ENCODE measurements around the gene FGFBP3.
"Not testable (repeated sequence)": the region's sequence is repeated elsewhere in the genome, so short reads cannot be mapped to it uniquely, and the experiment has no call there.

FGFBP3 gene

DNA sequence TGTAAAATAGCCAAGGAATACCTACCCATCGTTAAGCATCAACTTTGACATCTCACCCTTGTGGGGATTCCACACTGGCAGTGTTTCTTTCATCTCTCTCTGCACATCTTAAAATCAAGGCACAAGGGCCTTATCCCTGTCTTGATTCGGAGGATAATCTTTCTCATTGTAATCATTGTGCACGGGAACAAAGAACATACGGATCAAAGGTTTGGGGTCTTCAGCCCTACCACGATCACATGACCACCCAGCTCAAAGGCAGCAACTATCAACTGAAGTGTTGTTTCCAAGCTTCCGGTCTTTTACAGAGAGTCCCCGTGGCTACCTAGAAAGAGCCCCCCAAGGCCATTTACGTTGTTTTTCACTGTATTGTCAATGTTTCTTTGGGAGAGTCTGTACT, 11.9 kb downstream of the FGFBP3 start:
- no peak for DNase-seq

DNA sequence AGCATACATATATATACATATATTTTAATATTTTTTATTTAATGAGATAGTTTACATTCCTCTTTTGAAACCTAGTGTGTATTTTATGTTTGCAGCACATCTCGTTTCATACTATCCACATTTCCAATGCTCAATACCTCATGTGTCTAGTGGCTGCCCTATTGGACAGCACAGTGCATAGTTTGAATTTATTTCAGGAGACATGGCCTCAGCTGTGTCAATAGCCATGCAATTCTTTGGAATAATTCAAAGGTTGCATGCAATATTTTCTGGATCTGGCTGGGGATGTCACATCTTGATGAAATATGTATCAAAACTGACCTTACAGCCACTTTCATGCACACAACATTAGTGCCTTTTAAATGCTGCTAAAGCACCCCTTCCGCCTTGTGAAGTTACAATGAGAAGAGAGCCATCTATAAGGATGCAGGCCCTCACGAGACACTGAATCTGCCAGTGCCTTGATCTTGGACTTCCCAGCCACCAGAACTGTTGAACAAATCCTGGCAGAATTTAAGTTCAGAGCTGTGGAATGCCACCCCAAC, 13.0 kb downstream of the FGFBP3 start:
- DNase-seq = no peak

DNA sequence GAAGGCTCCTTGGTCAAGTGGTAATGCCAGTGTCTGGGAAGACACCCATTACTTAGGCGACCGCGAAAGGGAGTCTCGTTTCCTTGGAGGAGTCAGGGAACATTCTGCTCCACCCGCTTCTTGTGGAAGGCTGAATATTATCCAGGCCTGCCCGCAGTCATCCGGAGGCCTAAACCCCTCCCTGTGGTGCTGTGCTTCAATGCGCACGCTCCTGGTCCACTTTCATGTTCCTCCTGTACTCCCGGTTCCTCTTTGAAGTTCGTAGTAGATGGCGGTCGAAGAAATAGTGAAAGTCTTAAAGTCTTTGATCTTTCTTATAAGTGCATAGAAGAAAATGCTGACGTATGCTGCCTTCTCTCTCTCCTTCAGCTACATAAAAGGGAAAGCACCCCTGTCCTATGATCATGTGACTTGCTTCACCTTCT, 15.0 kb downstream of the FGFBP3 start:
- DNase-seq = not testable (repeated sequence)

DNA sequence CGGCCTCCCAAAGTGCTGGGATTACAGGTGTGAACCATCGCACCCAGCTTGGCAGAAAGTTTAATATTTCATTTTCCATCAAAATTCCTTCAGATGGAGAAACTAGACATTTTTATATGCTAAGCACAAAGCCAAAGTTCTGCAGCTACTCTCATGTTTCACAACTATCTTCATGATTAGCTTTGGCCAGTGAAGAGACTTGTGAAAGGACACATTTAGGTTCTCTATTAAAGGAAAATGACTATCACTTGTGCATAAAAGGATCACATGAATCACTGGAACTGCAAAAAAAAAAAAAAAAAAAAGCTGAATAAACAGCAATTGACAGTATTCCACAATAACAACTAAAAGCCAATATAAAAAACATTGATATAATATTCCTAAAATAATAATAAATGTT, 16.2 kb downstream of the FGFBP3 start:
- no peak for DNase-seq

DNA sequence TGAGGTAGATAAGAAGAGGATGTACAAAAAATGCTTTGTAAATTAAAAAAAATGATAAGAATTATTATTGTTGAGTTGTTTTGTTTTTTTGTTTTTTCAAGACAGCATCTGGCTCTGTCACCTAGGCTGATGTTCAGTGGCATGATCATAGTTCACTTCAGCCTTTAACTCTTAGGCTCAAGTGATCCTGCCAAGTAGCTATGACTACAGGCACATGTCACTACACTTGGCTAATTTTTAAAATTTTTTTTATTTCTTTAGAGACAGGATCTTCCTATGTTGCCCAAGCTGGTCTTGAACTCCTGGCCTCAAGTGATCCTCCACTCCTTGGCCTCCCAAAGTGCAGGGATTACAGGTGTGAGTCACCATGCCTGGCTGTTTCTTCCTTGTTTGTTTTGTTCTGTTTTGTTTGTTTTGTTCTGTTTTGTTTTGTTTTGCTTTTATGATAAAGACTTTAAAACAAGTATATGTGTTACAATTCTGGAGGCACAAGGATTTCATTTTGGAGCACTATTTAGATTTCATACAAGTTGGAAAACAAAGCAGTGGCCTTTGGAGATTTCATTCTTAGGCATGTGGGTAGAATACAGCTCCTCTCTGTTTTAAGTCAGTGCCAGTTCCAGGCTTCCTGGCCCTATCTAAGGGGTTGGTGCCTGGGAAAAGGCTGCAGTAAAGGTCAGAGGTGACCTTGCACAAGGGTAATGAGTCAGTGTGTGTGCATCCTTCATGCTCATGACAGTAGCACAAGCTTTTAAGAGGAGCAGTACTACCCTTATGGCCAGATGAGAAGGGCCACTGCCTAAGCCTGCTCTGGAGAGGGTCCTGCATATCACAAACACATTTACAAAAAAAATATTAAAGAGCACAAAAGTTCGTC, 17.9 kb downstream of the FGFBP3 start:
- DNase-seq = no peak

DNA sequence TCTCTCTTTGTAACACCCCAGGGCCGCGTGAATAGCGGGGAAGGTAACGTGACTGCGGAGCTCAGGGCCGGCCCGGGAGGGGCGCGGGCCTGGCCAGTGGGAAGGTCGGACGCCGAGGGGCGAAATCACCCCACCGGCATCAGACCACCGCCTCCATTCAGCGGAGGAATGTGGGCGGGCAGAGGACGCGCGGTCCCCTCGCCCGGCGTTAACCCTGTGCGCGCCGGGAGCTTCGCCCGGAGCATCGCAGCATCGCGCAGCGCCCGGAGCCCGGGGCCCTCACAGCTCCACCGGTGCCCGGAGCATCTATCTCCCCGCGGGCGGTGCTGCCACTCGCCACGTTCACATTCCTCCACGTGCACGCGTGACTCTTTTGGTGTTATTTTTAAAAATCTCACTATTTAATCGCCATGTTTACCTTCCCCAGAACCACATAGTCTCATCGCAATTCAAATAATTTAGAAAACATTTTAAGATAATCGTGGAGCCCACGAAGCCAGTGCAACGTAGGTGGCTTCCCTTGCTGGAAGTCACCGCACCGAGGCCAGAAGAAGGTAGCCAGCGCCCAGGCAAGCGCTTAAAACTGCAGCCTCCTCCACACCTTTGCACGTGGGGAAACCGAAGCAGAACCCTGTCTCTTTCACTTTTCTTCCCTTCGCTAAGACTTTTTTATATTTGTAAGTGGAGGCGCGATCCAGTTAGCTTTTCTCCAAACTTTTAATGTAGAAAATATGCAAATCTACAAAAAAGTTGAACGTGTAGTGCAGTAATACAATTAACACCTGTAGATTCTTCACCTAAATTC, 21.8 kb downstream of the FGFBP3 start:
- peak; percentile 19 to 27 for DNase-seq

DNA sequence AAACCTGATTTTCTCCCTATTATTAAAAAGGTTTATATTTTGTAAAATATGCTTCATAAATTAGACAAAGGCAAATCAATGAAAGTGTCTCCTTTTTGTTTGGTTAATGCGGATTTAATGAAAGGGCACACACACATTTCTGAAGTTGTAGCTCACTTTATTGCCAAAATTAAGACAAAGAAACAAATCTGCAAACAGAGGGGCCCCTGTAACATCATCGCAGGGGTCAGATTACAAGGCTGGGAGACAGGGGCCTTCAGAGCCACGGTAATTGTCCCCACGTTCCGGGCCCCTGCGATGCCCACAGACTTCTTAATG, 22.4 kb downstream of the FGFBP3 start:
- no peak for DNase-seq

DNA sequence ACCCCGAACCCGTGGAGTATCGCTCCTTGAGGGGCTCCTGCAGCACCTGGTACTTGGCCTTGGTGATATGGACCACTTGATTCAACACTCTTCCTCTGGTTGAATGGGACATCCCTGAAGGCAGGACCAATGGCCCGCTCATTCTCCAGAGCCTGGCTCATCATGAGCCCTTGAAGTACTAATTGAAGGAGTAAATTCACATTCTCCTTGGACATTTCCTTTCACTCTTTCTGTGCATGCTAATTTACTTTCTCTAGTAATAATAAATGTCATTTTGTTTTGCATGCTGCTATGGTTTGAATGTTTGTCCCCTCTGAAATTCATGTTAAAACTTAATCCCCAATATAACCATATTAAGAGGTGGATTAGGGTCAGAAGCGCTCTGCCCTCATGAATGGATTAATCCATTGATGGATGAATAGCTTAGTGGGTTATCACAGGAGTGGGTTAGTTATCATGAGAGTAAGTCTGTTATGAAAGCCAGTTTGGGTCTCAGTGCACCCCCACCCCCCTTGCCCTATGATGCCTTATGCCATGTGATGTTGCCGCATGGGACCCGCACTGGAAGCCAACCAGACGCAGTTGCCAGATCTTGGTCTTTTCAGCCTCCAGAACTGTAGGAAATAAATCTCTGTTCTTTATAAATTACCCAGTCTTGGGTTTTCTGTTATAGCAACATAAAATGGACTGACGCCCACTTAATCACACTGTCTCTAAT, 23.8 kb downstream of the FGFBP3 start:
- DNase-seq = no peak

DNA sequence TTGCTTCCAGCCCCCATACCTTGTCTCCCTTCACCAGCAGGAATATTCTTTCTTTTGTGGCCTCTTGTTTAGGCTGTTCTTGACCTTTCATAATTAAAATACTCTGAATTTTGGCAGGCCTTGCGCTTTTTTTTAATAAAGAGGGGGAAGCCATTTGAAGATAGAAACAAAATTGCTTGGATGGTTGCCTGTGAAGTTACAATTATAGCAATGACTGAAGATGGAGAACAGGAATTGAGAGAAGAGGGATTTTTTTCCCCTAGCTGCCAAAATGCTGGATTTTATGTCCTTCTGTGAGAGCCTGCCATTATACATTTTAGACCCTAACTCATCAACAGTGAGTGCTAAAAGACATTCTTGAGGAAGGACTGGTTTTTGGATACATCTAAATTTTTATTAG, 24.8 kb downstream of the FGFBP3 start:
- no peak for DNase-seq

DNA sequence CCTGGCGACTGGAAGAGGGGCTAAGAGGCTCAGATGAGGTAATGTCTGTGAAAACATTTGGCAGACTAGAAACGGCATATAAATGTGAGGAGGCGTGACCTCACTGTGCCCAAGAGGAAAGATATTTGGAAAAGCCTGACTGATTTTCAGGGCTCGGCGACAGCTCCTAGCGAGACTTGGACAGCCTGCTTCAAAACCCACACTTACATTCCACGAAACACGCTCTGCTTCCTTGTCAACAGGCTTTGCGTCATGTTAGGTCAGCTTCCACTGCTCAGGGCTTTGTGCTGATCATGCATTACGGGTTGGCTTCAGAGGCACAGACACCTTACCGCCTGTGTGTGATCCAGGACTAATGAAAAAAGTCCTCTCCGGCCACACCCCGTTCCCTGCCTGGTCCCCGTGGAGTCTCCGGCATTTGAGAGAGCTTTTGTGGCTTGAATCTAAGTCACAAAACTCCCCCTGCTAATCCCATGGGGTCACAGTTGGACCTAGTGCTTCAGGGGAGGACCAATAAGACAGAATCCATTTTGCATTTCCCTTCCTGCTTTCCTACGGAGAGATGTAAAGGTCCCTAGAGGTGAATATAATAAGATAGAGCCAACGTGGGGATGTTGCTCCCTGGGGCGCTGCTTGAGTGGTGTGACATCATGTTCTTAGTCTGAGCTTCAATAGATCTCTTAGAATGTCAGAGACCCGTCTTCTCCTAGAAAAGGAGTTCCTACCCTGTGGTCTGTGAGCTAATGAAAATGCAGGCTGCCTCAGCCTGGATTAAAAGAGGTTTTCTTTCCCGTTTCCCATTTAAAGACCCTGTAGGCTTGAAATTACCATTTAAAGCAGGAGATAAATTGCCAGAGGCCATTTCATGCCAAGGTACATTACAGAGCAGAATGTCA, 25.5 kb downstream of the FGFBP3 start:
- no peak for DNase-seq

DNA sequence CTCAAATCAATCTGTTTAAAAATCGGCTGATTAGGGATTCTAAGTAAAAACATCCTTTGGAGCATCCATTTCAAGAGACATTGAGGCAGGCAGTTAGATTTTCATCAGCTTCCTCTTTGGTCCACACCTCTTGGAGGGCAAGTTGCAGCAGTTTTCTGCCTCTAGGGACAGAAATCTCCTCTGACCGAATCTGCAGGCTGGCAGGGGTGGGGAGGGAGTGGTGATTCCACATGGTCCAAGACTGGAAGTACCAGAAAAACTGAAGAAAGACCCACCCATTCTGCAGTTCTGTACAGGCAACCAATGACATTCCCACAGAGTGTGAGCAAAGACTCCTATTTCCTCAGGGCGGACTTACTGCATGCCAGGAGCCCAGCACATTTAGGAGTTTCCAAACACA, 29.0 kb downstream of the FGFBP3 start:
- no peak for DNase-seq

DNA sequence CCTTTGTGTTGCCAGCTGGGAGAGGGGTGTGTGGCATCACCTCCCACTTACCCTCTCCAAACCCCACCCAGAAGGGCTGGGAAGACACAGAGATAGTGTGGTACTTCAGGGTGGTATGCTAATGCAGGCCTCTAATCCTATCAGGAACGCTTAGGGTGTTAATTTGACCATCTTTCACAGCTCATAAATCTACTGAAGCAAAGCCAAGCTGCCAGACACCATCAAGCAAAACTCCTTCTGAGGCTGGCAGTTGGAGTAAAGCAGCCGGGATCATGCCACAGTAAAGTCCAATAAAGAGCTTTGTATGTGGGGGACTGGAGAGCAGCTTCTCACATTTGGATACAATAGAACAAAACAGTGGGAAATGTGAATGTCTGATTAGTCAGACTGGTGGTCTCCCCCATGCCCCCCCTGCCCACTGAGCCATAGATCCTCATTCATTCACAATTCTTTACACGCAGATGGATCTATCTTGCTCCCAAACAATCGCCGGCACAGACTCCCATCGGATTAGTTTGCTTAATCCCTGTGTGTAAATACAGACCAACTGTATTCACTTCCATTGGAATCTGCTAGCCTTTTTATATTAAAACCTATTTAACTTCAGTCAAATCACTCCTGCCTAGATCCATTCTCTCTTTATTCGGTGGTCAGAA, 29.6 kb downstream of the FGFBP3 start:
- no peak for DNase-seq

DNA sequence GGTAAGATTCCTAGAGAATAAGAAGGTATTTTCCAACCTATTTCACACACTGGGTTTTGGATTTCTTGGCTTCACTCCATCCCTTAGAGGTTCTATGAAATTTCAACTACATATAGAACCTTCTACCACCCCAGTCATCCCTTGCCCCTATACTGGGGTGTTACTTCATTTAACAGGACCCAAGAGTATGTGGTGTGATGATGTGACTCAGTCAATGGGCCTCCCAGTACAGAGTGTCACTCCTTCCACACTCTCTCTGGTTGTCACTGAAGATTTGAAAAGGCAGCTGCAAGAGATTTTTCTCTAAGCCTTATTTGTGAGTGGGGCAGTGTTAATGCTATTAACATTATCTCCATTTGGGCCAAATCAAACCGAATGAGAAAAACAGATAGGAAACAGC, 33.5 kb downstream of the FGFBP3 start:
- no peak for DNase-seq

DNA sequence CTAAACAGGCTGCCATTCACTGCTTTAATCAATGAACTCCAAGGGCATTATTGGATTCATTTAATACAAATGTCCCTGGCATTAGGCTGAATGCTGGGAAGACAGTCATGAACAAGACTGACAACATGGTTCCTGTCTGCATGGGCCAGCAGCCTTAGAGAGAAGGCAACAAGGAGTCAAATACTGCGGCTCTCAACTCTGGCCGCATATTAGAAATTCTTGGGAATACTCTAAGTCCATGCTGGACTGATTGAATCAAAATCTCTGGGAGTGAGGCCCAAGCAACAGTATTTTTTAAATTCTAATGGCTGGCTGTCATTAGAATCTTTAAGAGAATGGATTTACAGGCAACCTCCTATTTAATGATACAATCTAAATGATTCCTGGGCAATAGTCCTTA, 34.1 kb downstream of the FGFBP3 start:
- DNase-seq = no peak

DNA sequence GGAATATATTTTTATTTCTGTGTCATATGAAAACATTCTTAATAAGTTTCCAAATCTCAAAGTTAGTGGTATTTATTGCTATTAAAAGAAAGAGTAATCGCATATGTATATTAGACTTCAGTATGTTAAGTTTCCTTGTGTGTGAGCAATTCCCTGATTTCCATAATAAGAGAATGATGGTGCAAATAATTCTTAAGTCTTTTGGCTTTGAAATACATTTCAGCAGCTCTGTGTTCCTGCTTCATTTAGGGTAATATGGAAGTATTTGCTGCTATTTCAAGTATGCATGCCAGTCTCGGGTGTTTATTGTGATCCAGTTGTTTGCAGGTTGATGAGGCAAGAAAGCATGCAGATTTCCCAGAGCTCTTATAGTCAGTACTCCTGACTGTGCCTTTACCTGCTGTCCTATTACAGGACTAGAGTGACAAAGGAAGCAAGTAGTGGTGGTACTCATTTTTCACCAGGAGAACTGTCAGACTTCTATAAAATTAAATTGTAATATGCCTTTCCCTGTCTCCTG, 43.7 kb downstream of the FGFBP3 start:
- no peak for DNase-seq

DNA sequence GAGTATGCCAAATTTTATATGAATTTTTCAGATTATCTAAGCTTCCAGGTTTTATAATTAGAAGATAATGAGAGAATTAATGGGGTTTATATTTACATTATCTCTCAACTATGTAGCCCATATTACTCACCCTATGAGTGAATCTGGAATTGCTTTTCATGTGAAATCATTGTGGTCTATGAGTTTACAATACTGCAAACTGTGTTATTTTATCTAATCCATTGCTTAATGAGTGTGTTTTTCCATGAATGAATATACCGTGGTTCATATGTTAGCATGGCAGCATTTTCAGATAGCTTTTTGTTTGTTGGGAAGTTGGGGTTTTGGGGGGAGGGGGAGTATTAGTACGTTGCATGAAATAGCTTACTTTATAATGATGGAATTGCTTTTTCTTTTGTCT, 44.5 kb downstream of the FGFBP3 start:
- DNase-seq = no peak

DNA sequence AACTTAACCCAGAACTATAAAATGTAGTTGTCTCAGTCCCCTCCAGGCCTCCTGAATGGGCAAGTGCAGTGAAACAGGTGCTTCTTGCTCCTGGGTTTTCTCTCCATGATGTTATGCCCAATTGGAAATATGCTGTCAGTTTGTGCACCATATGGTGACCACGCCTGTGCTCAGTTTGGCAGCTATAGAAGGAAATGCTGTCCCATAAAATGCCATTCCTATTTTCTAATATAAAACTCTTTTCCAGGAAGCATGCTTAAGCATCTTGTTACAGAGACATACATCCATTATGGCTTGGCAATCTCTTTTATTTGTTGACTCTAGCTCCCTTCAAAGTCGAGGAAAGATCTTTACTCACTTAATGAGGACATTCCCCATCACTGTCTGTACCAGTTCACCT, 45.2 kb downstream of the FGFBP3 start:
- no peak for DNase-seq

DNA sequence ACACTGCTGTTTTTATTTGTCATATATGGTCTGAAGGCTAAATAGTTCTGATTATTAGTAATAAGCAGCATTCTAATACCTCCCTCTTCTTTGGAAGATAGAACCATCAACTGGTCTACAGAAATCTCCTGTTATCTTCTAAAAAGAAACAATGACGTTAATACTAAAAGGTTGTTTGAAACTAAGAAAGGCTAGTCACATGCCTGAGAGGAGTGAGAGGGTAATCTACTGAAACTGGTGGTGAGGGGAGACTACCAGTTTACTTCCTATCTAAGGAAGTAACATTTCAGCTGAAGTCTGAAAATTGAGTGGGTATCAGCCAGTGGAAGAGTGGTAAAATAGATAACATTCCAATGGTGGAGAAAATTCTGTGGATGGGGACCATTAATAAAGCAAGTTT, 48.4 kb downstream of the FGFBP3 start:
- no peak for DNase-seq

DNA sequence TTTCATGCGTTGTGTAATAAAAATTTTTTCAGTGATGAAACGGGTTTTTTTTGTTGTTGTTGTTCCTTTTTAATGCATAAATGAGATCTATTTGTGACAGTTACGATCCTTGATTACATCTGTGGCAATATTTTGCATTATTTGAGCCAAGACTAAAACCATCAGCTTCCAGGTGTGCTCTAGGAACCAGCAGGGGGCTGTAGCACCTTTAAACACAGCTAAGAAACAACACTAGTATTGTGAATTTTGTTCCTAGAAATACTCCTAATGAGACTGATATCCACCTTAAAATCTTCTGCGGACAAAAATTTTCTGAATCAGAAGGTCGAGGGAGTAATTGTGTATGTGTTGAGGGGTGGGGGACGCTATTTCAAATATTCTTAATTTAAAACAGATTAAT, 52.6 kb downstream of the FGFBP3 start:
- no peak for DNase-seq
